Measurements from ENCODE around the gene GMIP.
A peak's percentile ranks its signal among the peaks of the same experiment; 100 is the strongest.

Gene GMIP

GRCh38 chr19:19656451-19657396 lies 13.3 kb upstream of the GMIP start:
- no peak for DNase-seq

- no peak for DNase-seq
Measured at GRCh38 chr19:19655641-19656343, 12.3 kb upstream of the GMIP start.

- DNase-seq, result no peak
Measured at GRCh38 chr19:19655051-19655594, 11.7 kb upstream of the GMIP start.

GRCh38 chr19:19654441-19654840 lies 11.0 kb upstream of the GMIP start:
- DNase-seq, result no peak

GRCh38 chr19:19653597-19654147 lies 10.2 kb upstream of the GMIP start:
- DNase-seq, result no peak

- no peak for DNase-seq
Measured at GRCh38 chr19:19652482-19653295, 9.2 kb upstream of the GMIP start.

- DNase-seq, result no peak
Measured at GRCh38 chr19:19651076-19651475, 7.6 kb upstream of the GMIP start.

GRCh38 chr19:19650331-19650730 lies 6.9 kb upstream of the GMIP start:
- DNase-seq, result no peak

GRCh38 chr19:19649580-19649995 lies 6.1 kb upstream of the GMIP start:
- DNase-seq, result no peak

- no peak for DNase-seq
Measured at GRCh38 chr19:19649155-19649554, 5.7 kb upstream of the GMIP start.

- DNase-seq, result no peak
Measured at GRCh38 chr19:19647037-19647835, 3.8 kb upstream of the GMIP start.

GRCh38 chr19:19645233-19645870 lies 1.9 kb upstream of the GMIP start:
- no peak for DNase-seq

GRCh38 chr19:19644054-19644388 lies 564 bp upstream of the GMIP start:
- DNase-seq, result no peak

- peak; percentile 31 for DNase-seq
Measured at GRCh38 chr19:19642506-19643157, 825 bp downstream of the GMIP start.

- no peak for DNase-seq
Measured at GRCh38 chr19:19637523-19638251, 5.8 kb downstream of the GMIP start.

GRCh38 chr19:19637186-19637522 lies 6.3 kb downstream of the GMIP start:
- DNase-seq, result no peak

GRCh38 chr19:19636573-19637185 lies 6.8 kb downstream of the GMIP start:
- DNase-seq, result no peak

GRCh38 chr19:19635313-19635702 lies 8.1 kb downstream of the GMIP start:
- no peak for DNase-seq

- no peak for DNase-seq
Measured at GRCh38 chr19:19634516-19635312, 8.7 kb downstream of the GMIP start.

All from stimulated activated CD4-positive, alpha-beta T cell treated with anti-CD3 and anti-CD28 coated beads, Interleukin-12 subunit alpha, Interleukin-12 subunit beta, amount 100 ng/mL, for 4 hours (primary cell).